Astrocyte of the cerebellum (primary cell): ENCODE results near the gene KIRREL1.

Source experiments
- DNase-seq: peaks from one replicate; pipeline ENCODE4 v3.0.0-alpha.2; 2011; ENCODE audit warnings: low read depth
- H3K4me3 ChIP-seq: 2 replicates; pipeline ENCODE4 v1.5.1; 2011; ENCODE audit warnings: mild to moderate bottlenecking, low read depth, low read length, moderate library complexity
- CTCF ChIP-seq: IDR thresholded peaks from 2 replicates; pipeline ENCODE4 v1.5.1; 2012; ENCODE audit warnings: low read length, low read depth, moderate library complexity, mild to moderate bottlenecking; ENCODE audit errors: missing control alignments
- in situ Hi-C: cut with HindIII; loops from 2 replicates; pipeline ENCODE4 v1.10.0; 2017; ENCODE audit warnings: low sequenced_read_pairs

Gene KIRREL1

GRCh38 chr1:158101455-158101854, 108.0 kb downstream of the KIRREL1 start:
- in situ Hi-C loops, result no loop called here
- no peak for TF ChIP-seq CTCF

GRCh38 chr1:158101927-158102326, 108.5 kb downstream of the KIRREL1 start:
- DNase-seq, result no peak
- TF ChIP-seq CTCF, result no peak
- in situ Hi-C loops, result no loop called here

More at GRCh38 chr1:158101455-158101854, 108.0 kb downstream of the KIRREL1 start:
- no peak overlapping the region for H3K4me3 ChIP-seq
- no peak for DNase-seq

GRCh38 chr1:158102881-158103674, 109.6 kb downstream of the KIRREL1 start:
- in situ Hi-C loops, result no loop called here
- TF ChIP-seq CTCF, result no peak
- DNase-seq, result no peak
- no peak overlapping the region for H3K4me3 ChIP-seq

More at GRCh38 chr1:158101927-158102326, 108.5 kb downstream of the KIRREL1 start:
- no peak overlapping the region for H3K4me3 ChIP-seq

- no peak for TF ChIP-seq CTCF
- in situ Hi-C loops, result no loop called here
- DNase-seq, result no peak
- no peak overlapping the region for H3K4me3 ChIP-seq
Measured at GRCh38 chr1:158103861-158104522, 110.5 kb downstream of the KIRREL1 start.

- in situ Hi-C loops, result no loop called here
- H3K4me3 ChIP-seq, result no peak overlapping the region
- TF ChIP-seq CTCF, result no peak
- no peak for DNase-seq
Measured at GRCh38 chr1:158104891-158105290, 111.4 kb downstream of the KIRREL1 start.

GRCh38 chr1:158105352-158106095, 112.1 kb downstream of the KIRREL1 start:
- DNase-seq, result no peak
- in situ Hi-C loops, result no loop called here
- H3K4me3 ChIP-seq, result no peak overlapping the region
- TF ChIP-seq CTCF, result no peak
